GM21786 (cell line): ENCODE measurements around the gene PHLDA3.

Experiments used
- ATAC-seq: cut with Tn5 transposase; IDR thresholded peaks from one replicate; pipeline ENCODE4 v1.9.1; 2021; ENCODE audit not compliant: unreplicated experiment

PHLDA3 gene

GRCh38 chr1:201436393-201436792 lies 32.6 kb downstream of the PHLDA3 start:
- ATAC-seq = no peak

GRCh38 chr1:201434266-201434665 lies 34.7 kb downstream of the PHLDA3 start:
- ATAC-seq = no peak

- ATAC-seq = no peak
Measured at GRCh38 chr1:201433609-201434008, 35.4 kb downstream of the PHLDA3 start.

- ATAC-seq = no peak
Measured at GRCh38 chr1:201430776-201431175, 38.2 kb downstream of the PHLDA3 start.

GRCh38 chr1:201429736-201430501 lies 39.1 kb downstream of the PHLDA3 start:
- ATAC-seq = no peak

GRCh38 chr1:201427963-201428362 lies 41.0 kb downstream of the PHLDA3 start:
- no peak for ATAC-seq

GRCh38 chr1:201426479-201427310 lies 42.3 kb downstream of the PHLDA3 start:
- no peak for ATAC-seq

GRCh38 chr1:201424146-201424545 lies 44.8 kb downstream of the PHLDA3 start:
- ATAC-seq = no peak

- ATAC-seq = no peak
Measured at GRCh38 chr1:201423655-201424054, 45.3 kb downstream of the PHLDA3 start.

GRCh38 chr1:201422436-201423030 lies 46.5 kb downstream of the PHLDA3 start:
- no peak for ATAC-seq

- no peak for ATAC-seq
Measured at GRCh38 chr1:201422026-201422425, 47.0 kb downstream of the PHLDA3 start.

- ATAC-seq = no peak
Measured at GRCh38 chr1:201421041-201421440, 47.9 kb downstream of the PHLDA3 start.

GRCh38 chr1:201420608-201421002 lies 48.4 kb downstream of the PHLDA3 start:
- ATAC-seq = no peak

- no peak for ATAC-seq
Measured at GRCh38 chr1:201419746-201420607, 49.0 kb downstream of the PHLDA3 start.

- ATAC-seq = no peak
Measured at GRCh38 chr1:201419256-201419655, 49.7 kb downstream of the PHLDA3 start.

GRCh38 chr1:201418461-201418860 lies 50.5 kb downstream of the PHLDA3 start:
- no peak for ATAC-seq
